Colonic mucosa (tissue), 4 donors: ENCODE data around the gene KRT38. TPM values are rescaled to one million over a fixed set of nuclear protein-coding genes. Genes with fewer than 3 reads are reported as not detected.

ENCODE experiments used
- DNase-seq: peaks from one replicate; pipeline ENCODE4 v3.0.0-alpha.2; 2020
- H3K27ac ChIP-seq: fragments of 200-600 bp; one replicate; pipeline ENCODE4 v1.8.0; 2021
- H3K27me3 ChIP-seq: fragments of 200-600 bp; one replicate; pipeline ENCODE4 v1.8.0; 2021
- H3K36me3 ChIP-seq: fragments of 200-600 bp; one replicate; pipeline ENCODE4 v1.8.0; 2021
- H3K4me1 ChIP-seq: fragments of 200-600 bp; one replicate; pipeline ENCODE4 v1.8.0; 2021; ENCODE audit warnings: mild to moderate bottlenecking
- H3K4me3 ChIP-seq: fragments of 200-600 bp; one replicate; pipeline ENCODE4 v1.8.0; 2021
- H3K9ac ChIP-seq, 2 donors: one replicate each; pipeline ENCODE4 v1.7.0; 2013; ENCODE audit warnings: control low read depth in 2 of 2, low read depth in 2 of 2, low read length in 2 of 2
- H3K9me3 ChIP-seq: fragments of 200-600 bp; one replicate; pipeline ENCODE4 v1.8.0; 2021
- intact Hi-C: fragments of 100-400 bp; cut with DNase I; formaldehyde crosslinking; loops from one replicate; pipeline ENCODE4 v1.14.1; 2022
- total RNA-seq, 2 donors: library from RNA; stranded (reverse); fragmentation: NEBNext Ultra II Directional in 1 of 2; extraction: Animal tissue kit (Norgen Biotek cat#: 25700) in 1 of 2; gene quantifications; one replicate each; pipeline ENCODE4 v1.2.1, GENCODE V29; 2021
- TF ChIP-seq, protein P1 (sequence below): fragments of 200-600 bp; IDR thresholded peaks from one replicate; pipeline ENCODE4 v1.8.0; 2022; ENCODE audit warnings: antibody characterized with exemption, mild to moderate bottlenecking
- donor health status: healthy.
- donor health status: DM: no; HTN: no; CAD: no.
- donor health status: DM: no; HTN: no; CAD: no.

Gene KRT38
- total RNA-seq, 2 donors from 2014 or later, result not detected

- TF ChIP-seq, protein P1, sequence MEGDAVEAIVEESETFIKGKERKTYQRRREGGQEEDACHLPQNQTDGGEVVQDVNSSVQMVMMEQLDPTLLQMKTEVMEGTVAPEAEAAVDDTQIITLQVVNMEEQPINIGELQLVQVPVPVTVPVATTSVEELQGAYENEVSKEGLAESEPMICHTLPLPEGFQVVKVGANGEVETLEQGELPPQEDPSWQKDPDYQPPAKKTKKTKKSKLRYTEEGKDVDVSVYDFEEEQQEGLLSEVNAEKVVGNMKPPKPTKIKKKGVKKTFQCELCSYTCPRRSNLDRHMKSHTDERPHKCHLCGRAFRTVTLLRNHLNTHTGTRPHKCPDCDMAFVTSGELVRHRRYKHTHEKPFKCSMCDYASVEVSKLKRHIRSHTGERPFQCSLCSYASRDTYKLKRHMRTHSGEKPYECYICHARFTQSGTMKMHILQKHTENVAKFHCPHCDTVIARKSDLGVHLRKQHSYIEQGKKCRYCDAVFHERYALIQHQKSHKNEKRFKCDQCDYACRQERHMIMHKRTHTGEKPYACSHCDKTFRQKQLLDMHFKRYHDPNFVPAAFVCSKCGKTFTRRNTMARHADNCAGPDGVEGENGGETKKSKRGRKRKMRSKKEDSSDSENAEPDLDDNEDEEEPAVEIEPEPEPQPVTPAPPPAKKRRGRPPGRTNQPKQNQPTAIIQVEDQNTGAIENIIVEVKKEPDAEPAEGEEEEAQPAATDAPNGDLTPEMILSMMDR, result no peak
- Histone ChIP-seq H3K9me3 (no peaks in the 10 kb centered on the region), H3K9ac (no peak overlapping the region), H3K27ac (no peak overlapping the region), H3K4me3 (no peak overlapping the region), H3K36me3 (no peaks in the 10 kb centered on the region), H3K4me1 (no peaks in the 10 kb centered on the region), H3K27me3 (no peaks in the 10 kb centered on the region)
- no peak for DNase-seq
- intact Hi-C loops, result no loop called here
Measured at GRCh38 chr17:41413982-41414381, 26.8 kb downstream of the KRT38 start.

DNA sequence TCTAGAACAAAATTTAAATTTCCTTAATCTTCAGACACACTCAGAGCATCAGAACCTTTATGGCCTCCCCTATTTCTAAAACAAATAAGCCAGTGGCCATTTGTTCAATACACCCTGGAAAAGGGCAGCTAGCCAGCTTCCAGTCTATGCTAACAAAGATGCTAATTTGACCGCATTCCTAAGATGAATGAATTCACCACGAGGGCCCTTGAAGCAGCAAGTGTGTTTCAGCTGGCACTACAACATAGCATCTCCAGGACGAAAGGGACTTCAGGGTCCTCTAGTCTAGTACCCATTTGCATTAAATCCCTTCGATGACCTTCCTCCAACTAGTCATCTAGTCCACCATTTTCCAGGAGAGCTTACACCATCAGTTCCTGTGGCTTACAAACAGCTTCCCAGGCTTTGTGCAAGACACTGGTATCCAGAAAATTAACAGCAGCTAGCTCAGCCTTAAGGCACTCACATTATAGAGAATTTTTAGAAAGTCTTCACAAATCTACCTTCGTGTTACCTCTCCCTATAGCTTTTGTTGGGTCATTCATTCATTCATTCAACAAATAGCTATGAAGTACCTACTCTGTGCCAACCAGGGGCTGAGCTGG lies 27.3 kb downstream of the KRT38 start:
- intact Hi-C loops, result no loop called here
- H3K9ac ChIP-seq, result no peak overlapping the region
- no peaks in the 10 kb centered on the region for H3K27me3 ChIP-seq
- H3K4me1 ChIP-seq, result no peaks in the 10 kb centered on the region
- no peak overlapping the region for H3K4me3 ChIP-seq
- no peak for DNase-seq
- no peaks in the 10 kb centered on the region for H3K36me3 ChIP-seq
- H3K27ac ChIP-seq, result no peak overlapping the region
- no peaks in the 10 kb centered on the region for H3K9me3 ChIP-seq
- TF ChIP-seq, protein P1, result no peak

DNA sequence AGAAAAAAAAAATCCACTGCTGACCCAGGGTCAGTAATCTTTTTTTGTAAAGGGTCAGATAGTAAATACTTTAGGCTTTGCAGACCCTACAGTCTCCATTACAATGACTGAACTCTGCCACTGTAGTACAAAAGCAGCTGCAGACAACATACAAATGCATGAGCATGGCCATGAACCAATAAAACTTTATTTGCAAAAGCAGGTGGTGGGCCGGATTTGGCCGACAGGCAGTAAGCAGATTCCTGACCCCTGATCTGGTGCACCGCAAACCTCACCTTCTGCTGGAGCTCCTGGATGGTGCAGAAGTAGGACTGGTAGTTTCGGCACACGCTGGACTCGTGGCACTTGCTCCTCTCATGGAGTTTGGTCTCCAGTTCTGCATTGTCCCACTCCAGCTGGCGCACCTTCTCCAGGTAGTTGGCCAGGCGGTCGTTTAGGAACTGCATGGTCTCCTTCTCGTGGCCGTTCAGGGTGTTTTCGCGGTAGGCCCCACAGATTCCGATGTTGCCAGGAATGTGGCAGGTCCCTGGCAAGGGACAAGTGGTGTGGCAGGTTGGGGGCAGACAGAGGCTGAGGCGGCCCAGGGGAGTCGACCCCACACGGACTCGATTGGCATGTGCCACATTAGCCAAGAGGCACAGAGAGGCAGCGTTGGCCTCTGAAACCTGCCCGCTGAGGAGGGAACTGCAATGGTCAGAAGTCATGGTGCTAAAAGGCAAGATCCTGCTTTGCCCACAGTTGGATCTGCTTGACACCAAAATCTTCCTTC lies 29.5 kb downstream of the KRT38 start:
- no peak for DNase-seq
- no peaks in the 10 kb centered on the region for H3K27me3 ChIP-seq
- H3K27ac ChIP-seq, result no peak overlapping the region
- no peaks in the 10 kb centered on the region for H3K4me1 ChIP-seq
- no peaks in the 10 kb centered on the region for H3K36me3 ChIP-seq
- TF ChIP-seq, protein P1, result no peak
- H3K9ac ChIP-seq, result no peak overlapping the region
- no peak overlapping the region for H3K4me3 ChIP-seq
- H3K9me3 ChIP-seq, result no peaks in the 10 kb centered on the region
- intact Hi-C loops, result no loop called here

DNA sequence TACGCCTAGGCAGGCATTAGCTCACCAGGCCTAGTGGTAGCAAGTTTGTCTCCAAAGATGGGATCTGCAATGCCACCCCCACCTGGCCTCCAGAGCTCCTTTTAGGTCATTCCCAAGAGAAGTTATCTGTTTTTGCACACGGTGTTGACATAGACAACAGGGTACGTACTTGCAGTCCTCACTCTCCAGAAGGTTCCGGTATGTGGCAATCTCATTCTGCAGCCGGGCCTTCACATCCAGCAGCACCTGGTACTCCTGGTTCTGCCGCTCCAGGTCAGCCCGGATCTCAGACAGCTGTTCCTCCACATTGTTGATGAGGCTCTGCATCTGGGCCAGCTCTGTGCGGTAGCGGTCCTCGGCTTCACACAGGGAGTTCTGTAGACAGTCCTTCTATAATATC lies 33.6 kb downstream of the KRT38 start:
- TF ChIP-seq, protein P1, result no peak
- no peak for DNase-seq
- Histone ChIP-seq H3K4me1 (no peaks in the 10 kb centered on the region), H3K4me3 (no peak overlapping the region), H3K27me3 (no peaks in the 10 kb centered on the region), H3K9ac (no peak overlapping the region), H3K27ac (no peak overlapping the region), H3K36me3 (no peaks in the 10 kb centered on the region), H3K9me3 (no peaks in the 10 kb centered on the region)
- intact Hi-C loops, result no loop called here

GRCh38 chr17:41406205-41406604 lies 34.6 kb downstream of the KRT38 start:
- Histone ChIP-seq H3K36me3 (no peaks in the 10 kb centered on the region), H3K4me1 (no peaks in the 10 kb centered on the region), H3K4me3 (no peak overlapping the region), H3K9ac (no peak overlapping the region), H3K9me3 (no peaks in the 10 kb centered on the region), H3K27me3 (no peaks in the 10 kb centered on the region), H3K27ac (no peak overlapping the region)
- intact Hi-C loops, result no loop called here
- DNase-seq, result no peak
- TF ChIP-seq, protein P1, result no peak
